NB4 (cell line): Measurements from ENCODE around the gene DENND4B.

ENCODE experiments used
- POLR2A ChIP-seq: IDR thresholded peaks from 2 replicates; pipeline ENCODE4 v1.6.1; 2011; ENCODE audit warnings: mild to moderate bottlenecking; ENCODE audit not compliant: insufficient read length; ENCODE audit errors: extremely low read depth
- TF ChIP-seq, protein P1 (sequence below): IDR thresholded peaks from one replicate; pipeline ENCODE4 v1.5.1; 2012; ENCODE audit warnings: low read depth, low read length

GRCh38 chr1:153922076-153922971 lies 24.2 kb downstream of the DENND4B start:
- TF ChIP-seq, protein P1, sequence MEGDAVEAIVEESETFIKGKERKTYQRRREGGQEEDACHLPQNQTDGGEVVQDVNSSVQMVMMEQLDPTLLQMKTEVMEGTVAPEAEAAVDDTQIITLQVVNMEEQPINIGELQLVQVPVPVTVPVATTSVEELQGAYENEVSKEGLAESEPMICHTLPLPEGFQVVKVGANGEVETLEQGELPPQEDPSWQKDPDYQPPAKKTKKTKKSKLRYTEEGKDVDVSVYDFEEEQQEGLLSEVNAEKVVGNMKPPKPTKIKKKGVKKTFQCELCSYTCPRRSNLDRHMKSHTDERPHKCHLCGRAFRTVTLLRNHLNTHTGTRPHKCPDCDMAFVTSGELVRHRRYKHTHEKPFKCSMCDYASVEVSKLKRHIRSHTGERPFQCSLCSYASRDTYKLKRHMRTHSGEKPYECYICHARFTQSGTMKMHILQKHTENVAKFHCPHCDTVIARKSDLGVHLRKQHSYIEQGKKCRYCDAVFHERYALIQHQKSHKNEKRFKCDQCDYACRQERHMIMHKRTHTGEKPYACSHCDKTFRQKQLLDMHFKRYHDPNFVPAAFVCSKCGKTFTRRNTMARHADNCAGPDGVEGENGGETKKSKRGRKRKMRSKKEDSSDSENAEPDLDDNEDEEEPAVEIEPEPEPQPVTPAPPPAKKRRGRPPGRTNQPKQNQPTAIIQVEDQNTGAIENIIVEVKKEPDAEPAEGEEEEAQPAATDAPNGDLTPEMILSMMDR, result peak; percentile 11
- no peak for TF ChIP-seq POLR2A
